Superior temporal gyrus (tissue), 1 donor: Measurements from ENCODE around the gene GNAS-AS1.

Source experiments
- DNase-seq: peaks from one replicate; pipeline ENCODE4 v3.0.0-alpha.2; 2016; ENCODE audit errors: extremely low spot score

The GNAS-AS1 gene

GRCh38 chr20:58810116-58810878 lies 40.4 kb downstream of the GNAS-AS1 start:
- DNase-seq = no peak

GRCh38 chr20:58808271-58809046 lies 42.2 kb downstream of the GNAS-AS1 start:
- DNase-seq = no peak

- DNase-seq = no peak
Observed at GRCh38 chr20:58807801-58808200, 42.9 kb downstream of the GNAS-AS1 start.

GRCh38 chr20:58803533-58803932 lies 47.2 kb downstream of the GNAS-AS1 start:
- DNase-seq = no peak

GRCh38 chr20:58802061-58802460 lies 48.6 kb downstream of the GNAS-AS1 start:
- no peak for DNase-seq

- DNase-seq = no peak
Observed at GRCh38 chr20:58800134-58800871, 50.4 kb downstream of the GNAS-AS1 start.

GRCh38 chr20:58797371-58798338 lies 53.0 kb downstream of the GNAS-AS1 start:
- DNase-seq = no peak

GRCh38 chr20:58795923-58796245 lies 54.8 kb downstream of the GNAS-AS1 start:
- no peak for DNase-seq

GRCh38 chr20:58795181-58795922 lies 55.4 kb downstream of the GNAS-AS1 start:
- DNase-seq = no peak

- no peak for DNase-seq
Observed at GRCh38 chr20:58794510-58795180, 56.1 kb downstream of the GNAS-AS1 start.

GRCh38 chr20:58793512-58794420 lies 56.9 kb downstream of the GNAS-AS1 start:
- DNase-seq = no peak

GRCh38 chr20:58792426-58792825 lies 58.3 kb downstream of the GNAS-AS1 start:
- DNase-seq = no peak

- no peak for DNase-seq
Observed at GRCh38 chr20:58791286-58791685, 59.4 kb downstream of the GNAS-AS1 start.

- DNase-seq = no peak
Observed at GRCh38 chr20:58790454-58790853, 60.2 kb downstream of the GNAS-AS1 start.

- no peak for DNase-seq
Observed at GRCh38 chr20:58788896-58789544, 61.7 kb downstream of the GNAS-AS1 start.

- DNase-seq = no peak
Observed at GRCh38 chr20:58787211-58788005, 63.3 kb downstream of the GNAS-AS1 start.

- no peak for DNase-seq
Observed at GRCh38 chr20:58784321-58785074, 66.2 kb downstream of the GNAS-AS1 start.
